ENCODE results near the gene KLK15. TPM values are rescaled to one million over a fixed set of nuclear protein-coding genes. Genes with fewer than 3 reads are reported as not detected.

The KLK15 gene
- total and polyA plus RNA-seq, 2 donors (not counting 3 experiments of a cell fraction or from before 2014, with no cell fraction given), result not detected

DNA sequence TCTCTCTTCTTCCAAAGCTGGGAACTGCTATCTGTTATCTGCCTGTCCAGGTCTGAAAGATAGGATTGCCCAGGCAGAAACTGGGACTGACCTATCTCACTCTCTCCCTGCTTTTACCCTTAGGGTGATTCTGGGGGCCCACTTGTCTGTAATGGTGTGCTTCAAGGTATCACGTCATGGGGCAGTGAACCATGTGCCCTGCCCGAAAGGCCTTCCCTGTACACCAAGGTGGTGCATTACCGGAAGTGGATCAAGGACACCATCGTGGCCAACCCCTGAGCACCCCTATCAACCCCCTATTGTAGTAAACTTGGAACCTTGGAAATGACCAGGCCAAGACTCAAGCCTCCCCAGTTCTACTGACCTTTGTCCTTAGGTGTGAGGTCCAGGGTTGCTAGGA, 26.5 kb upstream of the KLK15 start:
- no peaks in the 10 kb centered on the region for H3K36me3 ChIP-seq (ENCODE audit: control insufficient read depth in 2 of 2, extremely low read depth in 1 of 2, insufficient read depth in 2 of 2, low read length in 2 of 2)
- FAIRE-seq (no peak), DNase-seq (ENCODE audit: low read depth, low spot score) (no peak)
- H2AFZ ChIP-seq (ENCODE audit: low read depth, low read length), result no peak overlapping the region
- no peaks in the 10 kb centered on the region for H3K27me3 ChIP-seq (ENCODE audit: control insufficient read depth in 2 of 2, insufficient read depth in 2 of 2, low read length in 2 of 2)
- no peak overlapping the region for H3K27ac ChIP-seq (ENCODE audit: insufficient read depth, low read depth, low read length)
- no peaks in the 10 kb centered on the region for H3K79me2 ChIP-seq (ENCODE audit: control insufficient read depth, insufficient read depth, low read length)
- ChIA-PET POLR2A (no interaction called here), CTCF (no interaction called here)
- H3K9me1 ChIP-seq (replicated peaks; ENCODE audit: control insufficient read depth, extremely low read depth, insufficient read depth, low read length), result no peaks in the 10 kb centered on the region
- intact Hi-C loops (cut with micrococcal nuclease), result no loop called here
- no peak overlapping the region for H3K9ac ChIP-seq (replicated peaks; ENCODE audit: extremely low read depth, insufficient read depth, low read length)
- no peak overlapping the region for H3K4me2 ChIP-seq (ENCODE audit: insufficient read depth, low read length)
- BruUV-seq (replicated peaks), result no TSS peak
- dilution Hi-C loops (cut with MboI; ENCODE audit: extremely low pct_ligation_motif_present, low sequenced_read_pairs), result no loop called here
- no peaks in the 10 kb centered on the region for H3K4me1 ChIP-seq (ENCODE audit: control insufficient read depth, extremely low read depth, insufficient read depth, low read length)
- H4K20me1 ChIP-seq (replicated peaks; ENCODE audit: control insufficient read depth, extremely low read depth, insufficient read depth, low read length), result no peaks in the 10 kb centered on the region
- TF ChIP-seq EZH2 (IDR thresholded peaks at IDR 0.05; ENCODE audit: borderline replicate concordance, low read depth, low read length, severe bottlenecking), result no peak
- no peak for TF ChIP-seq MYC (IDR thresholded peaks at IDR 0.05; ENCODE audit: low read depth, low read length)
- TF ChIP-seq, protein P1, sequence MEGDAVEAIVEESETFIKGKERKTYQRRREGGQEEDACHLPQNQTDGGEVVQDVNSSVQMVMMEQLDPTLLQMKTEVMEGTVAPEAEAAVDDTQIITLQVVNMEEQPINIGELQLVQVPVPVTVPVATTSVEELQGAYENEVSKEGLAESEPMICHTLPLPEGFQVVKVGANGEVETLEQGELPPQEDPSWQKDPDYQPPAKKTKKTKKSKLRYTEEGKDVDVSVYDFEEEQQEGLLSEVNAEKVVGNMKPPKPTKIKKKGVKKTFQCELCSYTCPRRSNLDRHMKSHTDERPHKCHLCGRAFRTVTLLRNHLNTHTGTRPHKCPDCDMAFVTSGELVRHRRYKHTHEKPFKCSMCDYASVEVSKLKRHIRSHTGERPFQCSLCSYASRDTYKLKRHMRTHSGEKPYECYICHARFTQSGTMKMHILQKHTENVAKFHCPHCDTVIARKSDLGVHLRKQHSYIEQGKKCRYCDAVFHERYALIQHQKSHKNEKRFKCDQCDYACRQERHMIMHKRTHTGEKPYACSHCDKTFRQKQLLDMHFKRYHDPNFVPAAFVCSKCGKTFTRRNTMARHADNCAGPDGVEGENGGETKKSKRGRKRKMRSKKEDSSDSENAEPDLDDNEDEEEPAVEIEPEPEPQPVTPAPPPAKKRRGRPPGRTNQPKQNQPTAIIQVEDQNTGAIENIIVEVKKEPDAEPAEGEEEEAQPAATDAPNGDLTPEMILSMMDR (IDR thresholded peaks at IDR 0.05; ENCODE audit: extremely low read depth in 1 of 2, insufficient read depth in 1 of 2, low read depth in 1 of 2, low read length in 2 of 2), result no peak
- no peak for TF ChIP-seq POLR2AphosphoS5 (IDR thresholded peaks at IDR 0.05; ENCODE audit: insufficient read depth, low read depth, low read length)
- no peak for TF ChIP-seq JUN (IDR thresholded peaks at IDR 0.05; ENCODE audit: borderline replicate concordance, insufficient read depth, insufficient read length, low read depth)
- TF ChIP-seq GATA2 (IDR thresholded peaks at IDR 0.05; ENCODE audit: insufficient read depth, insufficient read length, low read depth, low read length), result no peak
- TF ChIP-seq FOS (IDR thresholded peaks at IDR 0.05; ENCODE audit: borderline replicate concordance, insufficient read depth, low read length), result no peak
- TF ChIP-seq, protein P2, sequence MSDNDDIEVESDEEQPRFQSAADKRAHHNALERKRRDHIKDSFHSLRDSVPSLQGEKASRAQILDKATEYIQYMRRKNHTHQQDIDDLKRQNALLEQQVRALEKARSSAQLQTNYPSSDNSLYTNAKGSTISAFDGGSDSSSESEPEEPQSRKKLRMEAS (IDR thresholded peaks at IDR 0.05; ENCODE audit: insufficient read depth, insufficient read length), result no peak
- no peak for TF ChIP-seq POLR2A (IDR thresholded peaks at IDR 0.05; ENCODE audit: low read depth, low read length)
- H3K4me3 ChIP-seq (replicated peaks in 1 of 3; ENCODE audit: insufficient read depth in 1 of 3, low read depth in 1 of 3, low read length in 3 of 3), result no peak overlapping the region
- H3K9me3 ChIP-seq (replicated peaks; ENCODE audit: control insufficient read depth, insufficient read depth, low read length), result no peaks in the 10 kb centered on the region

Data from endothelial cell of umbilical vein (primary cell).